IPS-11a (cell line): ENCODE data around the gene TRAF2.

Source experiments
- H3K4me3 ChIP-seq: one replicate; pipeline ENCODE4 v1.5.1; 2013; ENCODE audit warnings: low read depth, low read length, control low read depth

Gene TRAF2

GRCh38 chr9:136958473-136958872 is 72.2 kb downstream of the TRAF2 start:
- H3K4me3 ChIP-seq: no peak overlapping the region

GRCh38 chr9:136958898-136959850 is 72.9 kb downstream of the TRAF2 start:
- H3K4me3 ChIP-seq: no peak overlapping the region

- no peak overlapping the region for H3K4me3 ChIP-seq
These were observed 74.1 kb downstream of the TRAF2 start for GRCh38 chr9:136960212-136960937.

- no peak overlapping the region for H3K4me3 ChIP-seq
These were observed 74.6 kb downstream of the TRAF2 start for GRCh38 chr9:136960938-136961275.

- no peak overlapping the region for H3K4me3 ChIP-seq
These were observed 75.2 kb downstream of the TRAF2 start for GRCh38 chr9:136961279-136962065.

- no peak overlapping the region for H3K4me3 ChIP-seq
These were observed 75.8 kb downstream of the TRAF2 start for GRCh38 chr9:136962163-136962562.

GRCh38 chr9:136962701-136963248 is 76.5 kb downstream of the TRAF2 start:
- no peak overlapping the region for H3K4me3 ChIP-seq

- no peak overlapping the region for H3K4me3 ChIP-seq
These were observed 77.0 kb downstream of the TRAF2 start for GRCh38 chr9:136963341-136963740.

- H3K4me3 ChIP-seq: no peak overlapping the region
These were observed 77.4 kb downstream of the TRAF2 start for GRCh38 chr9:136963751-136964150.

- no peak overlapping the region for H3K4me3 ChIP-seq
These were observed 77.9 kb downstream of the TRAF2 start for GRCh38 chr9:136964171-136964689.

- no peak overlapping the region for H3K4me3 ChIP-seq
These were observed 78.6 kb downstream of the TRAF2 start for GRCh38 chr9:136964833-136965422.

- no peak overlapping the region for H3K4me3 ChIP-seq
These were observed 79.6 kb downstream of the TRAF2 start for GRCh38 chr9:136965771-136966484.

- H3K4me3 ChIP-seq: no peak overlapping the region
These were observed 82.2 kb downstream of the TRAF2 start for GRCh38 chr9:136968333-136969127.

GRCh38 chr9:136969150-136969549 is 82.8 kb downstream of the TRAF2 start:
- H3K4me3 ChIP-seq: no peak overlapping the region

- no peak overlapping the region for H3K4me3 ChIP-seq
These were observed 83.5 kb downstream of the TRAF2 start for GRCh38 chr9:136969774-136970173.

GRCh38 chr9:136970361-136970760 is 84.0 kb downstream of the TRAF2 start:
- no peak overlapping the region for H3K4me3 ChIP-seq

- H3K4me3 ChIP-seq: no peak overlapping the region
These were observed 85.4 kb downstream of the TRAF2 start for GRCh38 chr9:136971746-136972145.

GRCh38 chr9:136972335-136972734 is 86.0 kb downstream of the TRAF2 start:
- no peak overlapping the region for H3K4me3 ChIP-seq

- H3K4me3 ChIP-seq: no peak overlapping the region
These were observed 86.4 kb downstream of the TRAF2 start for GRCh38 chr9:136972743-136973142.
